Measurements from ENCODE around the gene NQO1.

GRCh38 chr16:69718111-69718764 is 8.1 kb downstream of the NQO1 start:
- TF ChIP-seq SAP30 (IDR thresholded peaks at IDR 0.05; ENCODE audit: insufficient read depth, insufficient replicate concordance, low read length) = no peak
- TF ChIP-seq TAF1 (IDR thresholded peaks at IDR 0.05; ENCODE audit: low read depth, low read length) = no peak

Data from H1 (cell line).